A549 (cell line): ENCODE measurements around the gene ATP9A. TPM values are rescaled to one million over a fixed set of nuclear protein-coding genes. Genes with fewer than 3 reads are reported as not detected.

Source experiments
- ATAC-seq, 2 experiments: fragments of 200-7000 bp in 1 of 2; fragments of >200 bp in 1 of 2; cut with Nextera tagmentation in 1 of 2; cut with Tn5 transposase in 1 of 2; 3 replicates each; pipeline versions ENCODE4 v1.8.0 to v1.9.1; 2018 to 2020; ENCODE audit warnings: mild to moderate bottlenecking in 1 of 2, moderate library complexity in 1 of 2
- CTCF ChIA-PET: fragments of 300-600 bp; sonication (Branson Sonifier 250); formaldehyde crosslinking; extraction: SDS; loops from one replicate; lab custom pipeline; 2021; ENCODE audit warnings: antibody characterized with exemption, inconsistent platforms; lab: Yijun Ruan, JAX
- POLR2A ChIA-PET: fragments of 350-600 bp; formaldehyde crosslinking; extraction: SDS; loops from one replicate; lab custom pipeline; 2021; ENCODE audit warnings: antibody characterized with exemption, inconsistent platforms; lab: Yijun Ruan, JAX
- DNase-seq, 2 experiments: peaks; one replicate each; pipeline versions ENCODE4 v3.0.0 to v3.0.0-alpha.2; 2011 to 2016; ENCODE audit warnings: low read depth in 1 of 2, low spot score in 1 of 2
- FAIRE-seq: peaks from 2 replicates; lab custom pipeline; 2011; peaks lifted over from hg19 to GRCh38; lab: Jason Lieb, UNC
- H3K27ac ChIP-seq, 2 experiments: fragments of >200 bp; sonication (Bioruptor Twin); formaldehyde crosslinking; 3 replicates each; pipeline ENCODE4 v1.5.1; 2016 to 2017
- H3K4me1 ChIP-seq: fragments of >200 bp; sonication (Bioruptor Twin); formaldehyde crosslinking; 3 replicates; pipeline ENCODE4 v1.6.1; 2016
- H3K4me2 ChIP-seq: fragments of >200 bp; sonication (Bioruptor Twin); formaldehyde crosslinking; 3 replicates; pipeline ENCODE4 v1.6.1; 2016
- H3K4me3 ChIP-seq: fragments of >200 bp; sonication (Bioruptor Twin); formaldehyde crosslinking; 3 replicates; pipeline ENCODE4 v1.5.1; 2016
- H3K9me3 ChIP-seq: fragments of >200 bp; sonication (Bioruptor Twin); formaldehyde crosslinking; 3 replicates; pipeline ENCODE4 v1.6.1; 2016
- BHLHE40 ChIP-seq: IDR thresholded peaks from 2 replicates; pipeline ENCODE4 v1.6.1; 2012; ENCODE audit warnings: low read depth, low read length, inconsistent platforms
- CEBPB ChIP-seq, 2 experiments: fragments of >200 bp in 1 of 2; sonication (Bioruptor Twin) in 1 of 2; formaldehyde crosslinking in 1 of 2; IDR thresholded peaks; 2 replicates each; pipeline ENCODE4 v1.6.1; 2012 to 2016
- CHD2 ChIP-seq: fragments of 150-350 bp; IDR thresholded peaks from 2 replicates; pipeline ENCODE4 v1.6.1; 2014; ENCODE audit warnings: low read length; ENCODE audit not compliant: partially characterized antibody
- CHD4 ChIP-seq: fragments of 200-600 bp; sonication (generic); IDR thresholded peaks from 2 replicates; pipeline ENCODE4 v1.6.1; 2016; ENCODE audit warnings: antibody characterized with exemption, mild to moderate bottlenecking, borderline replicate concordance
- EP300 ChIP-seq, 2 experiments: fragments of >200 bp; sonication (Bioruptor Twin); formaldehyde crosslinking; IDR thresholded peaks; 2 replicates in 1 of 2; 3 replicates in 1 of 2; pipeline ENCODE4 v1.6.1; 2016 to 2017
- FOXS1 ChIP-seq: fragments of 250-450 bp; sonication (Bioruptor Pico); IDR thresholded peaks from 2 replicates; pipeline ENCODE4 v1.5.0; 2020; ENCODE audit warnings: mild to moderate bottlenecking, moderate library complexity
- GATA3 ChIP-seq: IDR thresholded peaks from 2 replicates; pipeline ENCODE4 v1.6.1; 2012; ENCODE audit warnings: borderline replicate concordance
- HDAC2 ChIP-seq: fragments of 200-600 bp; sonication (generic); IDR thresholded peaks from 2 replicates; pipeline ENCODE4 v1.6.1; 2016
- HOXA7 ChIP-seq: fragments of 250-450 bp; sonication (Bioruptor Pico); IDR thresholded peaks from 2 replicates; pipeline ENCODE4 v1.5.0; 2020; ENCODE audit warnings: mild to moderate bottlenecking, moderate library complexity
- JUN ChIP-seq, 2 experiments: fragments of >200 bp; sonication (Bioruptor Twin); formaldehyde crosslinking; IDR thresholded peaks; 2 replicates in 1 of 2; 3 replicates in 1 of 2; pipeline ENCODE4 v1.6.1; 2016 to 2017
- JUNB ChIP-seq: fragments of >200 bp; sonication (Bioruptor Twin); formaldehyde crosslinking; IDR thresholded peaks from 2 replicates; pipeline ENCODE4 v1.6.1; 2016
- MAX ChIP-seq: IDR thresholded peaks from 2 replicates; pipeline ENCODE4 v1.6.1; 2012
- NR3C1 ChIP-seq: fragments of >200 bp; sonication (Bioruptor Twin); formaldehyde crosslinking; IDR thresholded peaks from 3 replicates; pipeline ENCODE4 v1.6.1; 2017
- RFX5 ChIP-seq: fragments of 450-650 bp; IDR thresholded peaks from 2 replicates; pipeline ENCODE4 v1.7.1; 2014; ENCODE audit warnings: antibody characterized with exemption, mild to moderate bottlenecking, moderate library complexity
- RNF2 ChIP-seq: fragments of 200-600 bp; sonication (generic); IDR thresholded peaks from 2 replicates; pipeline ENCODE4 v1.6.1; 2016; ENCODE audit warnings: low read depth, mild to moderate bottlenecking, antibody characterized with exemption, moderate library complexity, borderline replicate concordance
- ZFP36 ChIP-seq: fragments of 450-650 bp; IDR thresholded peaks from 2 replicates; pipeline ENCODE4 v1.6.1; 2014; ENCODE audit warnings: borderline replicate concordance; ENCODE audit not compliant: partially characterized antibody
- ZNF302 ChIP-seq: fragments of 250-450 bp; sonication (Bioruptor Pico); IDR thresholded peaks from 2 replicates; pipeline ENCODE4 v1.9.0; 2021; ENCODE audit warnings: inconsistent platforms, mild to moderate bottlenecking, moderate library complexity
- ZSCAN20 ChIP-seq: fragments of 250-450 bp; sonication (Bioruptor Pico); IDR thresholded peaks from 2 replicates; pipeline ENCODE4 v1.8.0; 2022; ENCODE audit warnings: mild to moderate bottlenecking, moderate library complexity
- WGBS: methylation state at CpG from one replicate; pipeline ENCODE4 v1.1.6; 2017; ENCODE audit errors: missing lambda C conversion rate; 5-methylcytosine and 5-hydroxymethylcytosine counted together
- polyA plus RNA-seq, 4 experiments: library from polyadenylated mRNA; depleted of rRNA in 3 of 4; stranded (reverse); fragments of >200 nt; fragmentation: RNase III in 1 of 4; extraction: RNeasy Plus Mini Kit Qiagen cat#74134 plus additional on column Dnase treatment in 1 of 4; gene quantifications; 2 replicates in 3 of 4; 3 replicates in 1 of 4; pipeline ENCODE4 v1.2.3, GENCODE V29; 2011 to 2017
- TF ChIP-seq, protein P1 (sequence below): fragments of >200 bp; sonication (Bioruptor Twin); formaldehyde crosslinking; IDR thresholded peaks from 3 replicates; pipeline ENCODE4 v1.5.1; 2016
- TF ChIP-seq, protein P2 (sequence below): fragments of >200 bp; sonication (Bioruptor Twin); formaldehyde crosslinking; IDR thresholded peaks from 2 replicates; pipeline ENCODE4 v1.6.1; 2016

Gene ATP9A
- polyA plus RNA-seq, 2 of the 4 experiments (the other 2 are of a cell fraction), result 9.9 to 23.6 TPM

DNA sequence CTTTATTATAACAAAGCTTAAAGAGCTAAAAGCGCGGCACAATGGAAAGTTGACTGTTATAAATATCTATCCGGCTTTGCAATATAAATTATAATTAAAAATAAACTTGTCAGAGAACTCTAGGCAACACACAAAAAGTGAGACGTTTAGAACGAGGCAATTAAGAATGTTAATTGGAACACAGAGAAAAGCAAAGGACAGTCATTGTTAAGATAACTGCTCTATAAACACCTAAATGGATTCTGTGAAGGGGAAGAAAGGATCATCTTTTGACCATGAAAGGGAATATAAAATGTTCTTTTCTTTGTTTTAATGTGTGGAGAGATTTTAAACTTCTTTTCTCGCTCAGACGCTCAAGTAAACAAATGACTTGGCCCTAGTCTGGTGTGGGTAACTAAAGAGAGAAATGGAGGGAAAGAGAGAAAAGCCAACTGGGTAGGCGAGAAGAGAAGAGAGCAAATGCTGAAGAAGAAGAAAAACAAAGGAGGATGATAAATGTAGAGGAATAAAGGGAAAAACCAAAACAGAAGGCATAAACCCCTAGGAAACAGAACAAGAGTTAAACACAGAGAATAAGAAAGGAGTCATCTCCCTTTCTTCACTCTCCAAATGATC, 43.4 kb upstream of the ATP9A start:
- ATAC-seq, result no peak
- TF ChIP-seq NR3C1 (no peak), RFX5 (no peak), EP300 (IDR thresholded peaks at IDR 0.05) (no peak), ZSCAN20 (CRISPR knock-in tag) (no peak), BHLHE40 (no peak), CHD4 (no peak)
- no peak overlapping the region for H3K4me3 ChIP-seq
- FAIRE-seq, result no peak
- no peak overlapping the region for H3K4me2 ChIP-seq
- ChIA-PET CTCF (interaction anchor here (0.9 to 2.0 kb wide), 2 partner anchors 11 to 191 kb away, joined by 3 to 7 read pairs; no protein-coding TSS in a partner anchor), POLR2A (no interaction called here)
- no peaks in the 10 kb centered on the region for H3K9me3 ChIP-seq
- no peak overlapping the region for H3K27ac ChIP-seq
- 82% methylated on average over 8 of the region's 8 CpGs for WGBS
- no peak for DNase-seq
- no peaks in the 10 kb centered on the region for H3K4me1 ChIP-seq

GRCh38 chr20:51811042-51811355, 42.8 kb upstream of the ATP9A start:
- CTCF ChIA-PET, result interaction anchor here (0.7 to 2.0 kb wide), 2 partner anchors 11 to 495 kb away, joined by 3 to 7 read pairs; no protein-coding TSS in a partner anchor
- Histone ChIP-seq H3K27ac (no peak overlapping the region), H3K4me1 (no peaks in the 10 kb centered on the region), H3K4me2 (no peak overlapping the region), H3K9me3 (no peaks in the 10 kb centered on the region)
- POLR2A ChIA-PET, result no interaction called here
- DNase-seq (no peak), ATAC-seq (no peak)
- TF ChIP-seq MAX, result no peak
- TF ChIP-seq FOXS1 (CRISPR knock-in tag), result no peak
- no peak for TF ChIP-seq GATA3
- no peak for TF ChIP-seq ZNF302
- TF ChIP-seq CHD2, result no peak
- TF ChIP-seq, all 56 proteins: peak for 0
- no peak overlapping the region for H3K4me3 ChIP-seq
- no peak for FAIRE-seq
- 58% methylated on average over 3 of the region's 3 CpGs for WGBS

DNA sequence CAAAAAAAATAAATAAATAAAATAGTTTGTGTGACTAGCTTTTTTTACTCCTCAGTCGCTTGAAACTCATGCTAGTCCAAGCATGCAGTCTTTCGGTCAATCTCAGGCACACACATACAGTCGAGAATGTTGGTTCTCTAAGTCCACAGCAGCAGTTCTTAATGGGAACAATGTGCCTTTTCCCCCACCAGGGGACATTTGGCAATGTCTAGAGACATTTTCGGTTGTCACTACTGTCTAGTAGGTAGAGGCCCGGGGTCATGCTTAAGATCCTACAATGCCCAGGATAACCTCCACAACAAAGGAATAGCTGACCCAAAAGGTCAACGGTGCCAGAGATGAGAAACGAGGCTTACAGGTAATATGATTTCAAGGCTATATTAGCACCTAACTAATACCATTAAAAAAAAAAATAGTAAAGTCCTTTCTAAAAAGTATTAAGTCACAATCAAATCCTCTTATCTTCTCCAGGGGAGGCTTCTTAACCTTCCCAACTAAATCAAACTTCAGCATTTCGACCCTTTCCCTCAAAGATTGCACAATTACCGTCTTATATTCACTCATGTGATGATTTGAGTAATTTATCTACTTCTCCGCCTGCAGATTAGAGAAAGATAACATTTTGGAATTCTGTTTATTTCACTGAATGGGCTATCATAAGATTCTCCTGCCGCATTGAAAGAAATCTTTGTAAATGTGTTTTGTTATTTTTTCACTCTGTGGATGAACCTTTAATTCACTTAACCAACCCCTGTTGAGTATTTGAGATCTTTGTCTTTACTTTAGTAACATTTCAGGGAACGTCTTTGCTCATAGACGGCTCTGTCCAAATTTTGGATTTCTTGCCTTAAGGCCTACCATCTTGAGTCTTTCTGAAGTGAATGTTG, 42.2 kb upstream of the ATP9A start:
- WGBS, result 87% methylated on average over 13 of the region's 13 CpGs
- ATAC-seq (peak in 1 of 2 experiments; percentile 58; a peak in 4 of 6 replicates), DNase-seq (peak in 1 of 2 experiments; percentile 20), FAIRE-seq (no peak)
- Histone ChIP-seq H3K4me2 (no peak overlapping the region), H3K4me3 (no peak overlapping the region), H3K4me1 (no peaks in the 10 kb centered on the region), H3K27ac (no peak overlapping the region), H3K9me3 (no peaks in the 10 kb centered on the region)
- ChIA-PET POLR2A (interaction anchor here (0.6 kb wide), 1 partner anchor 14 kb away, joined by 4 read pairs; no protein-coding TSS in a partner anchor), CTCF (interaction anchor here (0.6 to 2.0 kb wide), 5 partner anchors 10 to 495 kb away, joined by 3 to 7 read pairs (median 3); no protein-coding TSS in a partner anchor)
- TF ChIP-seq HOXA7, result no peak
- TF ChIP-seq JUN (IDR thresholded peaks at IDR 0.05), result no peak

DNA sequence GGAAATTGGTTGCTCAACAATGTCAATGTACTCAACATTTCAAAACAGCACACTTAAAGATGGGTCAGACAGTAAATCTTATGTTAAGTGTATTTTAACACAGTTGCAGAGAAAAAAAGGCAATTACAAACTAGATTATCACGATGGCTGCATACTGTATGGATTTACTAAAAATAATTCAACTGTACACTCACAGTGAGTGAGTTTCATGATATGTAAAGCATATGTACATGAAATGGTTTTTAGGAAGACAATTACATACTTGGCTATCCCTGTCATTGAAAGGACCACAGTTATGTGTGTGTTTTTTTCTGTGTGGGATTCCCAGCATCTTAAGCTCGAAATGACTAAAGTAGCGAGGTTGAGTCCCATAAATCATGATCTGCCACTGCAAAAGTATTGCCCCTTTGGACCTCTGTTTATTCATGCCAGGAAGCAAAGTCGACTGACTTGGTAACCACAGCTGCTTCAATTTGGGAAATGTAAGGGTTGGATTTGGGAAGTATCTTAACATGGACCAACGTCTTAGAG, 39.6 kb upstream of the ATP9A start:
- ATAC-seq, result no peak
- peaks cover 4% of the 10 kb centered on the region; the same call in 2 of the 3 replicates for H3K4me1 ChIP-seq
- ChIA-PET CTCF (interaction anchor here (1.8 kb wide), 1 partner anchor 8 kb away, joined by 11 read pairs; no protein-coding TSS in a partner anchor), POLR2A (no interaction called here)
- WGBS, result 50% methylated on average over 5 of the region's 5 CpGs
- no peaks in the 10 kb centered on the region for H3K9me3 ChIP-seq
- FAIRE-seq, result no peak
- TF ChIP-seq RNF2 (no peak), CEBPB (IDR thresholded peaks at IDR 0.05) (no peak), EP300 (IDR thresholded peaks at IDR 0.05) (no peak), JUNB (no peak), HDAC2 (no peak), NR3C1 (no peak), GATA3 (no peak), RFX5 (no peak), ZFP36 (no peak)
- TF ChIP-seq, protein P1, sequence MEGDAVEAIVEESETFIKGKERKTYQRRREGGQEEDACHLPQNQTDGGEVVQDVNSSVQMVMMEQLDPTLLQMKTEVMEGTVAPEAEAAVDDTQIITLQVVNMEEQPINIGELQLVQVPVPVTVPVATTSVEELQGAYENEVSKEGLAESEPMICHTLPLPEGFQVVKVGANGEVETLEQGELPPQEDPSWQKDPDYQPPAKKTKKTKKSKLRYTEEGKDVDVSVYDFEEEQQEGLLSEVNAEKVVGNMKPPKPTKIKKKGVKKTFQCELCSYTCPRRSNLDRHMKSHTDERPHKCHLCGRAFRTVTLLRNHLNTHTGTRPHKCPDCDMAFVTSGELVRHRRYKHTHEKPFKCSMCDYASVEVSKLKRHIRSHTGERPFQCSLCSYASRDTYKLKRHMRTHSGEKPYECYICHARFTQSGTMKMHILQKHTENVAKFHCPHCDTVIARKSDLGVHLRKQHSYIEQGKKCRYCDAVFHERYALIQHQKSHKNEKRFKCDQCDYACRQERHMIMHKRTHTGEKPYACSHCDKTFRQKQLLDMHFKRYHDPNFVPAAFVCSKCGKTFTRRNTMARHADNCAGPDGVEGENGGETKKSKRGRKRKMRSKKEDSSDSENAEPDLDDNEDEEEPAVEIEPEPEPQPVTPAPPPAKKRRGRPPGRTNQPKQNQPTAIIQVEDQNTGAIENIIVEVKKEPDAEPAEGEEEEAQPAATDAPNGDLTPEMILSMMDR, result no peak
- TF ChIP-seq, protein P2, sequence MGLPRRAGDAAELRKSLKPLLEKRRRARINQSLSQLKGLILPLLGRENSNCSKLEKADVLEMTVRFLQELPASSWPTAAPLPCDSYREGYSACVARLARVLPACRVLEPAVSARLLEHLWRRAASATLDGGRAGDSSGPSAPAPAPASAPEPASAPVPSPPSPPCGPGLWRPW, result no peak
- no peak for DNase-seq
- H3K27ac ChIP-seq, result no peak overlapping the region
- H3K4me3 ChIP-seq, result no peak overlapping the region
- H3K4me2 ChIP-seq, result no peak overlapping the region
